ENCODE data around the gene MPPED1. TPM values are rescaled to one million over a fixed set of nuclear protein-coding genes. Genes with fewer than 3 reads are reported as not detected.

Gene MPPED1
- total and polyA plus RNA-seq, 12 donors = 0.01 TPM; not detected in 11

DNA sequence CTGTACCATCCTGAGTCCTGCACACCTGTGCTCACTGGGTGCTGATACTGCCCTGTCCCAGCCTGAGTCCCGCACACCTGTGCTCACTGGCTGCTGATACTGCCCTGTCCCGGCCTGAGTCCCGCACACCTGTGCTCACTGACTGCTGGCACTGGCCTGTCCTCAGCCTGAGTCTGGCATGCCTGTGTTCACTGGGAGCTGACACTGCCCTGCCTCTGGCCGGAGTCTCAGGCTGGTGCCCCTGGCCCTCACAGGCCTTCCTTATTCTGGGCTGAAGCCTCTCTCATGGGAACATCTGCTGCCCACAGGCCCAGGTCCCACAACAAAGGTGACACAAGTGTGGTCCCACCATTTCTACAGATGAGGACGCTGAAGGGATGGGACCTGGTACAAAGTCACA lies 115.1 kb downstream of the MPPED1 start:
- ATAC-seq = peak in 1 of 8 donors; percentile 14
- H3K4me1 ChIP-seq = no peaks in the 10 kb centered on the region
- peaks cover 0 to 31% (median 11%) of the 10 kb centered on the region in 7 donors for H3K27me3 ChIP-seq
- intact Hi-C loops (cut with DNase I) = no loop called here
- DNase-seq = no peak
- TF ChIP-seq, protein P1, sequence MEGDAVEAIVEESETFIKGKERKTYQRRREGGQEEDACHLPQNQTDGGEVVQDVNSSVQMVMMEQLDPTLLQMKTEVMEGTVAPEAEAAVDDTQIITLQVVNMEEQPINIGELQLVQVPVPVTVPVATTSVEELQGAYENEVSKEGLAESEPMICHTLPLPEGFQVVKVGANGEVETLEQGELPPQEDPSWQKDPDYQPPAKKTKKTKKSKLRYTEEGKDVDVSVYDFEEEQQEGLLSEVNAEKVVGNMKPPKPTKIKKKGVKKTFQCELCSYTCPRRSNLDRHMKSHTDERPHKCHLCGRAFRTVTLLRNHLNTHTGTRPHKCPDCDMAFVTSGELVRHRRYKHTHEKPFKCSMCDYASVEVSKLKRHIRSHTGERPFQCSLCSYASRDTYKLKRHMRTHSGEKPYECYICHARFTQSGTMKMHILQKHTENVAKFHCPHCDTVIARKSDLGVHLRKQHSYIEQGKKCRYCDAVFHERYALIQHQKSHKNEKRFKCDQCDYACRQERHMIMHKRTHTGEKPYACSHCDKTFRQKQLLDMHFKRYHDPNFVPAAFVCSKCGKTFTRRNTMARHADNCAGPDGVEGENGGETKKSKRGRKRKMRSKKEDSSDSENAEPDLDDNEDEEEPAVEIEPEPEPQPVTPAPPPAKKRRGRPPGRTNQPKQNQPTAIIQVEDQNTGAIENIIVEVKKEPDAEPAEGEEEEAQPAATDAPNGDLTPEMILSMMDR (IDR thresholded peaks at IDR 0.05) = no peak
- H3K27ac ChIP-seq = no peak overlapping the region
- no peaks in the 10 kb centered on the region for H3K9me3 ChIP-seq
- H3K4me3 ChIP-seq = no peak overlapping the region
- WGBS, 2 donors = 85 to 90% methylated on average over 5 of the region's 5 CpGs
- H3K36me3 ChIP-seq = no peaks in the 10 kb centered on the region

DNA sequence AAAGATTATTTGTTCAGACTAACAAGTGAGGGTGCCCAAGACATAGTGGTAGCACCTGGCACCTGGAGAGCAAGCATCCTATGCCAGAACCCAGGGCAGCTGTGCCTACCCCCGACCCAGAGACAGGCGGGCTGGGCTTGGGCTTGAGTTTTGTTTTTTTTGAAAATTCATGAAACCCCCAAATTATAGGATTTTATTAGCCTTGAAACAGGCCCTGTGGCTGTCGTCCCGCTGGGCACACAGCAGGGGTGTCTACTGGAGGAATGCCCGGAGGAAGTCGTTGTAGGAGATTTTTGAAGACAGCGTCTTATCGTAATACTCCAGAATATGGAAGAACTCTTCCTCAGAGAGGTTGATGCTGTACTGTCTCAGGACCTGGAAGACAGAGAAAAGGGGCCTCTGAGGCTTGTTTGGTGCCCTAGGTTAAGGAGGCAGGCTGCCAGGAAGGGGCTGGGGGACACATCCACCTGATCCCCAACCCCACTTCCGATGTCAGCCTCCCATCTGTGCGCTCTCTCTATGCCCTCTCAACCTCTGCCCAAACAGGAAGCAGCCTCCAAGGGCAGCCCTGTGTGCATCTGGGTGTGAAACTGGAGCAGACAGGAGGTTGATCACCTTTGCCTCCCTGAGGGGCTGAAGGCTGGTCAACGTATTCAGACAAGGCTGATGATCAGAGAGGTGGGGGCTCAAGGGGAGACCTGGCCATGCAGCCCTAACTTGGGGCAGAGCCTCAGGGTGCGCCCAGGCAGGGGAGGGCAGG lies 117.0 kb downstream of the MPPED1 start:
- no peaks in the 10 kb centered on the region for H3K36me3 ChIP-seq
- no peak overlapping the region for H3K27ac ChIP-seq
- no peaks in the 10 kb centered on the region for H3K4me1 ChIP-seq
- TF ChIP-seq, protein P1 (IDR thresholded peaks at IDR 0.05) = no peak
- no peak overlapping the region for H3K4me3 ChIP-seq
- 68 to 71% methylated on average over 12 of the region's 12 CpGs for WGBS, 2 donors
- intact Hi-C loops (cut with DNase I) = no loop called here
- DNase-seq (no peak), ATAC-seq (no peak)
- H3K27me3 ChIP-seq = peaks cover 0 to 31% (median 11%) of the 10 kb centered on the region in 7 donors
- no peaks in the 10 kb centered on the region for H3K9me3 ChIP-seq

GRCh38 chr22:43529461-43529860 lies 117.6 kb downstream of the MPPED1 start:
- 100% methylated on average over 2 of the region's 2 CpGs for WGBS, 2 donors
- Histone ChIP-seq H3K27ac (no peak overlapping the region), H3K9me3 (no peaks in the 10 kb centered on the region), H3K36me3 (no peaks in the 10 kb centered on the region), H3K4me3 (no peak overlapping the region), H3K27me3 (peaks cover 0 to 26% (median 11%) of the 10 kb centered on the region in 7 donors), H3K4me1 (no peaks in the 10 kb centered on the region)
- intact Hi-C loops (cut with DNase I) = no loop called here
- DNase-seq (no peak), ATAC-seq (no peak)
- TF ChIP-seq, protein P1 (IDR thresholded peaks at IDR 0.05) = no peak

DNA sequence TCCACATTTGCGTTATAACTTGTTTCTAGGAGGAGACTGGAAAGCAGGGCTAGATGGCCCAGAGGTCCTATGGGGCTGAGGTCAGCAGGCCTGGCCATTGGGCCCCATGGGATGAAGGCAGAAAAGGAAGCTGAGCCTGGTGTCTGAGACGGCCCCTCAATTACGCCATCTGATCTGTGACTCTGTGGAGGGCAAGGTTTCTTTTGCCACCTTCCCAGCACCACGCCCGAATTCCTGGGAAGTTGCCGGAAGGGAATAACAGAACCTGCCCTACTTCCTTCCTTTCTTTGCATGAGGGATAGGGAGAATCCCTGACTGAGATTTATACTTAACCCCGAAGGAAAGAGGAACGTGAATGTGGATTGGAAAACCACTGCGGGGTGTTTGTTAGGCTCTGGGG lies 118.1 kb downstream of the MPPED1 start:
- Histone ChIP-seq H3K9me3 (no peaks in the 10 kb centered on the region), H3K27ac (no peak overlapping the region), H3K27me3 (peaks cover 0 to 26% (median 11%) of the 10 kb centered on the region in 7 donors), H3K4me1 (no peaks in the 10 kb centered on the region), H3K4me3 (no peak overlapping the region), H3K36me3 (no peaks in the 10 kb centered on the region)
- 67 to 73% methylated on average over 9 of the region's 9 CpGs for WGBS, 2 donors
- DNase-seq (no peak), ATAC-seq (no peak)
- intact Hi-C loops (cut with DNase I) = no loop called here
- TF ChIP-seq, protein P1 (IDR thresholded peaks at IDR 0.05) = no peak

Measured in heart right ventricle (tissue), 16 donors.